CD4-positive, alpha-beta T cell (primary cell): ENCODE measurements around the gene ANO4. TPM values are rescaled to one million over a fixed set of nuclear protein-coding genes. Genes with fewer than 3 reads are reported as not detected.

Experiments used
- ATAC-seq: fragments of 200-7000 bp; cut with Tn5 transposase; one replicate; pipeline ENCODE4 v1.10.0; 2022; ENCODE audit warnings: mild to moderate bottlenecking; ENCODE audit not compliant: poor library complexity
- CTCF ChIA-PET: fragments of 350-600 bp; sonication (Branson Sonifier 250); formaldehyde crosslinking; loops from one replicate; lab custom pipeline; 2021; ENCODE audit warnings: antibody characterized with exemption, inconsistent platforms; lab: Charles Lee
- POLR2A ChIA-PET: fragments of 350-600 bp; sonication (Branson Sonifier 250); formaldehyde crosslinking; loops from one replicate; lab custom pipeline; 2021; ENCODE audit warnings: antibody characterized with exemption, inconsistent platforms; lab: Charles Lee
- DNase-seq, 14 experiments: peaks; one replicate each; pipeline ENCODE4 v3.0.0-alpha.2; 2013 to 2020; ENCODE audit warnings: mixed read lengths in 2 of 14
- H3K27ac ChIP-seq, 2 donors: one replicate each; pipeline versions ENCODE4 v1.5.1 to v1.7.0; 2013; ENCODE audit warnings: low read length in 2 of 2, low read depth in 1 of 2, mild to moderate bottlenecking in 1 of 2
- H3K27me3 ChIP-seq, 2 experiments: 1 replicate in 1 of 2; 2 replicates in 1 of 2; pipeline versions ENCODE4 v1.6.1 to v1.7.0; 2013; ENCODE audit warnings: low read length in 2 of 2, control low read depth in 1 of 2, mild to moderate bottlenecking in 1 of 2, moderate library complexity in 1 of 2; ENCODE audit not compliant: insufficient read depth in 2 of 2, control insufficient read depth in 1 of 2
- H3K36me3 ChIP-seq: one replicate; pipeline ENCODE4 v1.6.1; 2013; ENCODE audit warnings: low read length, control low read depth; ENCODE audit not compliant: insufficient read depth
- H3K4me1 ChIP-seq: one replicate; pipeline ENCODE4 v1.6.1; 2013; ENCODE audit warnings: low read length, control low read depth; ENCODE audit not compliant: insufficient read depth
- H3K4me3 ChIP-seq: one replicate; pipeline ENCODE4 v1.5.1; 2013; ENCODE audit warnings: mild to moderate bottlenecking, low read length, moderate library complexity
- H3K9me3 ChIP-seq, 2 experiments: 1 replicate in 1 of 2; 2 replicates in 1 of 2; pipeline versions ENCODE4 v1.6.1 to v1.7.0; 2013; ENCODE audit warnings: low read length in 2 of 2, mild to moderate bottlenecking in 2 of 2, control low read depth in 1 of 2, moderate library complexity in 1 of 2; ENCODE audit not compliant: control insufficient read depth in 1 of 2, insufficient read depth in 1 of 2
- H3K27ac Mint-ChIP-seq: one replicate; pipeline ENCODE4 v1.8.0; 2020; ENCODE audit warnings: mixed read lengths
- H3K27me3 Mint-ChIP-seq: one replicate; pipeline ENCODE4 v1.8.0; 2021; ENCODE audit warnings: mixed read lengths
- H3K36me3 Mint-ChIP-seq: one replicate; pipeline ENCODE4 v1.8.0; 2021; ENCODE audit warnings: low read depth, mixed read lengths
- H3K4me1 Mint-ChIP-seq: one replicate; pipeline ENCODE4 v1.8.0; 2021; ENCODE audit warnings: low read depth, mixed read lengths
- H3K4me3 Mint-ChIP-seq: one replicate; pipeline ENCODE4 v1.8.0; 2020; ENCODE audit warnings: mild to moderate bottlenecking, mixed read lengths
- H3K9me3 Mint-ChIP-seq: one replicate; pipeline ENCODE4 v1.8.0; 2020; ENCODE audit warnings: mixed read lengths
- intact Hi-C, 2 experiments: fragments of 100-400 bp; cut with DNase I in 1 of 2; cut with micrococcal nuclease in 1 of 2; formaldehyde crosslinking; loops; one replicate each; pipeline versions ENCODE4 v1.15.1 to v1.9.0; 2023 to 2025; cut with DNase I, micrococcal nuclease
- total RNA-seq, 174 experiments: library from RNA in 2 of 174; stranded (reverse) in 2 of 174; gene quantifications; one replicate each; pipeline ENCODE4 v1.2.3 and lab custom pipeline; 2021 to 2026
- TF ChIP-seq, protein P1 (sequence below): fragments of 200-600 bp; IDR thresholded peaks from one replicate; pipeline ENCODE4 v1.8.0; 2022; ENCODE audit warnings: antibody characterized with exemption, mild to moderate bottlenecking

ANO4 gene
- total RNA-seq, 2 experiments from 2014 or later = not detected

DNA sequence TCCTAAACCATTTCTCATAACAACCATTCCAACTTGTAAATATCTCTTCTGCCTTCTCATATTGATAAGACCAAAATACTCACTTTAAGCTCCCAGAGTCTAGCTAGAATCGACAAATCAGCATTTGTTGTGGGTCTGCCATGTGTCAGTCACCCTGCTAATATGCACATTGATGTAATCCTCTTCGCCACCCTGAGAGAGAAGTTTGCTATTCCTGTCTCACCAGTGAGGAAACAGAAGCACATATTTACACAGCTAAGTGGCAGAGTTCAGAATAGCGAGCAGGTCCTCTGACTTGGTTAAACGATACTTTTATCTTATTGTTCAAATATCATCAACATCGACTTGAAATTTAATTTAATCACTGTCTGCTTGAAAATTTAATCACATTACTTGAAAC is 142.1 kb downstream of the ANO4 start:
- no peaks in the 10 kb centered on the region for H3K4me1 ChIP-seq
- ChIA-PET CTCF (no interaction called here), POLR2A (no interaction called here)
- no peak overlapping the region for H3K4me3 ChIP-seq
- ATAC-seq (no peak), DNase-seq (no peak)
- H3K9me3 ChIP-seq = no peaks in the 10 kb centered on the region
- H3K27me3 ChIP-seq = no peaks in the 10 kb centered on the region
- Mint-ChIP-seq H3K4me1 (no peaks in the 10 kb centered on the region), H3K4me3 (no peak overlapping the region), H3K27me3 (peaks cover 4% of the 10 kb centered on the region), H3K36me3 (no peaks in the 10 kb centered on the region), H3K9me3 (no peaks in the 10 kb centered on the region), H3K27ac (no peak overlapping the region)
- H3K27ac ChIP-seq = no peak overlapping the region
- TF ChIP-seq, protein P1, sequence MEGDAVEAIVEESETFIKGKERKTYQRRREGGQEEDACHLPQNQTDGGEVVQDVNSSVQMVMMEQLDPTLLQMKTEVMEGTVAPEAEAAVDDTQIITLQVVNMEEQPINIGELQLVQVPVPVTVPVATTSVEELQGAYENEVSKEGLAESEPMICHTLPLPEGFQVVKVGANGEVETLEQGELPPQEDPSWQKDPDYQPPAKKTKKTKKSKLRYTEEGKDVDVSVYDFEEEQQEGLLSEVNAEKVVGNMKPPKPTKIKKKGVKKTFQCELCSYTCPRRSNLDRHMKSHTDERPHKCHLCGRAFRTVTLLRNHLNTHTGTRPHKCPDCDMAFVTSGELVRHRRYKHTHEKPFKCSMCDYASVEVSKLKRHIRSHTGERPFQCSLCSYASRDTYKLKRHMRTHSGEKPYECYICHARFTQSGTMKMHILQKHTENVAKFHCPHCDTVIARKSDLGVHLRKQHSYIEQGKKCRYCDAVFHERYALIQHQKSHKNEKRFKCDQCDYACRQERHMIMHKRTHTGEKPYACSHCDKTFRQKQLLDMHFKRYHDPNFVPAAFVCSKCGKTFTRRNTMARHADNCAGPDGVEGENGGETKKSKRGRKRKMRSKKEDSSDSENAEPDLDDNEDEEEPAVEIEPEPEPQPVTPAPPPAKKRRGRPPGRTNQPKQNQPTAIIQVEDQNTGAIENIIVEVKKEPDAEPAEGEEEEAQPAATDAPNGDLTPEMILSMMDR = no peak
- intact Hi-C loops = no loop called here
- H3K36me3 ChIP-seq = no peaks in the 10 kb centered on the region

DNA sequence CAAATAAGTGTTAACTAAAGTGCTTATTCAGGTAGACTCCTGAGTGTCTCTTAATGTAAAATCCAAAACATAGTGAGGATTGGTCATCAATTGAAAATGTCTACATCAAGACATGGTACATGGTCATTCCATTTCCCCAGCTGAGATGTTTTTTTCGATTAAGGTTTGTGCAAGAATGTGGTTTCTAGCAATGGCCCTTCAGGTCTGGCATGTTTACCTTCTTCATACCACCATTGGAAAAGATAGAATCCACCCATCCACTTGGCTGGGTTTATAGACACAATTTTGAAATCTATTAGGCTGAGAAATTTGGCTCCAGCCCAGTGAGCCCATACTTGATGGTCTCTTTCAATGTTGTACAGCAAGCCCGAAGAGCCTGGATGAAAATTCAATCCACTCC is 145.9 kb downstream of the ANO4 start:
- H3K27ac Mint-ChIP-seq = no peak overlapping the region
- no peaks in the 10 kb centered on the region for H3K36me3 ChIP-seq
- H3K27ac ChIP-seq = no peak overlapping the region
- no peaks in the 10 kb centered on the region for H3K9me3 Mint-ChIP-seq
- H3K4me1 Mint-ChIP-seq = no peaks in the 10 kb centered on the region
- POLR2A ChIA-PET = no interaction called here
- H3K4me1 ChIP-seq = no peaks in the 10 kb centered on the region
- H3K27me3 ChIP-seq = no peaks in the 10 kb centered on the region
- no peaks in the 10 kb centered on the region for H3K36me3 Mint-ChIP-seq
- H3K27me3 Mint-ChIP-seq = peaks cover 4% of the 10 kb centered on the region
- no peaks in the 10 kb centered on the region for H3K9me3 ChIP-seq
- ATAC-seq = no peak
- TF ChIP-seq, protein P1 = no peak
- no peak for DNase-seq
- CTCF ChIA-PET = no interaction called here
- intact Hi-C loops = no loop called here
- no peak overlapping the region for H3K4me3 Mint-ChIP-seq
- H3K4me3 ChIP-seq = no peak overlapping the region

DNA sequence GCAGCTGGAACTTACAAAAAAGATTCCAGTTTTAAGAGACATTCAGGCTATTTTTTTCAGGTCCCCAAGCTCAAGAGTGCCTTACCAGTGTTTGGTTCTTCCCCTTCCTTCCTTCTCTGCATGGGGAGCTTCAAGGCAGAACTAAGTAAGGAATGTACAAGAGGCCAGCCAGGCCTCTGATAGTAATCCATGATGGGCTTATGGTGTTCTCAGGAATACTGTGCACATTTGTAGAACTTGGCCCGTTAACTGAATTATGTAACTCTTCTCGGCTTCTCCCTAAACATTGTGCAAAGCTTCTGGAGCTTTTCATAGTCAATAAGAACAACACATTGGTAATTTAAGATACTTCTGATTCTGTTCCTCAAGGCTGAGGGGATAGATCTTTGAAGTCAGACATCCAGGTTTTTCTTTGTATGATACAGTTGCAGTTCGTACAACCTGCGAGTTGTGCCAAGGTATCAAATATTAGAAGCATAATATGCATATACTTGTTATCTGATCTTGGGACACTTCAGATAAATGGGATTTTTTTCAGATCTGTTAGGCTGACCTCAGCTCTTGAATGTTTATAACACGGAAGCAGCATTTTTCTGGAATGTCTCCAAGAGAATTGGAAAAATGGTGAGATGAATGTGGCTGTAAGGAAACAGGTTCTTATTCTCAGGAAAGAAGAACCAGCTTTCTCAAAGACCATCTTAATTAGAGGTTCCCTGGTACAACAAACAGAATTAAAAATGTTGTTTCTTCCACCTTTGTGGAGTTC is 148.6 kb downstream of the ANO4 start:
- TF ChIP-seq, protein P1 = no peak
- Histone ChIP-seq H3K27me3 (no peaks in the 10 kb centered on the region), H3K4me3 (no peak overlapping the region), H3K36me3 (no peaks in the 10 kb centered on the region), H3K4me1 (no peaks in the 10 kb centered on the region), H3K9me3 (no peaks in the 10 kb centered on the region), H3K27ac (no peak overlapping the region)
- no peaks in the 10 kb centered on the region for H3K27me3 Mint-ChIP-seq
- CTCF ChIA-PET = no interaction called here
- no peaks in the 10 kb centered on the region for H3K36me3 Mint-ChIP-seq
- DNase-seq (no peak), ATAC-seq (no peak)
- POLR2A ChIA-PET = no interaction called here
- no peak overlapping the region for H3K27ac Mint-ChIP-seq
- H3K4me3 Mint-ChIP-seq = no peak overlapping the region
- intact Hi-C loops = no loop called here
- no peaks in the 10 kb centered on the region for H3K4me1 Mint-ChIP-seq
- no peaks in the 10 kb centered on the region for H3K9me3 Mint-ChIP-seq
